Testis (tissue), 2 donors: ENCODE measurements around the gene CTNNA2.

Source experiments
- POLR2A ChIP-seq: fragments of 450-650 bp; IDR thresholded peaks from one replicate; pipeline ENCODE4 v1.6.1; 2017; ENCODE audit warnings: antibody characterized with exemption, mild to moderate bottlenecking, moderate library complexity
- TF ChIP-seq, protein P1 (sequence below), 3 experiments: fragments of 450-650 bp in 2 of 3; fragments of 200-600 bp in 1 of 3; sonication (generic) in 1 of 3; IDR thresholded peaks; one replicate each; pipeline ENCODE4 v1.5.1; 2016 to 2019; ENCODE audit warnings: antibody characterized with exemption in 3 of 3, mild to moderate bottlenecking in 2 of 3, moderate library complexity in 1 of 3

DNA sequence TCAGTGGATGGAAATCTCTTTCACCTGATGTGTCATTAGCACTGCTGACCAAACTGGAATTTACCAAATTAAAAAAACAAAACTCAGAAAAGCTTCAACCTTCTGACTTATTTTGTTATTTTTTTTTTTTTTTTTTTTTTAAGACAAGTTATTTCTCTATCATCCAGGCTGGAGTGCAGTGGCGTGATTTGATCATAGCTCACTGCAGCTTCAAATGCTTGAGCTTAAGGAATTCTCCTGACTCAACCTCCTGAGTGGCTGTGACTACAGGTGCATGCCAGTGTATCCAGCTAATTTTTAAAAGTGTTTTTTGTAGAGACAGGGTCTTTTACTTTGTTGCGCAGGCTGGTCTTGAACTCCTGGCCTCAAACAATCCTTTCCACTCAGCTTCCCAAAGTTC is 636.1 kb downstream of the CTNNA2 start:
- TF ChIP-seq, protein P1, sequence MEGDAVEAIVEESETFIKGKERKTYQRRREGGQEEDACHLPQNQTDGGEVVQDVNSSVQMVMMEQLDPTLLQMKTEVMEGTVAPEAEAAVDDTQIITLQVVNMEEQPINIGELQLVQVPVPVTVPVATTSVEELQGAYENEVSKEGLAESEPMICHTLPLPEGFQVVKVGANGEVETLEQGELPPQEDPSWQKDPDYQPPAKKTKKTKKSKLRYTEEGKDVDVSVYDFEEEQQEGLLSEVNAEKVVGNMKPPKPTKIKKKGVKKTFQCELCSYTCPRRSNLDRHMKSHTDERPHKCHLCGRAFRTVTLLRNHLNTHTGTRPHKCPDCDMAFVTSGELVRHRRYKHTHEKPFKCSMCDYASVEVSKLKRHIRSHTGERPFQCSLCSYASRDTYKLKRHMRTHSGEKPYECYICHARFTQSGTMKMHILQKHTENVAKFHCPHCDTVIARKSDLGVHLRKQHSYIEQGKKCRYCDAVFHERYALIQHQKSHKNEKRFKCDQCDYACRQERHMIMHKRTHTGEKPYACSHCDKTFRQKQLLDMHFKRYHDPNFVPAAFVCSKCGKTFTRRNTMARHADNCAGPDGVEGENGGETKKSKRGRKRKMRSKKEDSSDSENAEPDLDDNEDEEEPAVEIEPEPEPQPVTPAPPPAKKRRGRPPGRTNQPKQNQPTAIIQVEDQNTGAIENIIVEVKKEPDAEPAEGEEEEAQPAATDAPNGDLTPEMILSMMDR (IDR thresholded peaks at IDR 0.05), result no peak
- no peak for TF ChIP-seq POLR2A
